GM12872 (cell line): ENCODE data around the gene AVPI1.

ENCODE experiments used
- CTCF ChIP-seq: IDR thresholded peaks from 3 replicates; pipeline ENCODE4 v1.5.1; 2011; ENCODE audit warnings: low read depth, mild to moderate bottlenecking, low read length, moderate library complexity; ENCODE audit not compliant: insufficient read depth

Gene AVPI1

DNA sequence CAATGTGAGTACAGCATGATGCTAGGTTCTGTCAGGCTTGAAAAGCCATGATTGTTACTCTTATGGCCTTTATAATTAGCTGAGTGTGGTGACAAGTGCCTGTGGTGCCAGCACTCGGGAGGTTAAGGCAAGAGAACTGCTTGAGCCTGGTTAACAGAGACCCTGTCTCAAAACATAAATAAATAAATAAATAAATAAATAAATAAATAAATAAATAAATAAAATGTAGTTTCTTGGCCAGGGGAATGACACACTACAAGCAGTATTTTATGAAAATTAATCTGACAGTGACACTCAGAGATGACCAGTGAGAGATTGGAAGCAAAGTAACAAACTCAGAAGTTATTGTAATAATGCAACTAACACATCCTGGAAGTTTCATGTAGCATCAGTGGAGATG lies 51.5 kb downstream of the AVPI1 start:
- TF ChIP-seq CTCF = no peak

- TF ChIP-seq CTCF = 0 out of 3 replicates have a peak, but pooled peaks have one; percentile 23
These were observed 53.1 kb downstream of the AVPI1 start for GRCh38 chr10:97633921-97634320.

- TF ChIP-seq CTCF = no peak
These were observed 53.8 kb downstream of the AVPI1 start, which contains the start of gene MORN4 for GRCh38 chr10:97632949-97633884. TSS of gene MORN4 (minus strand) at chr10:97633500. CDS start at chr10:97619653, 13,847 bp downstream.

DNA sequence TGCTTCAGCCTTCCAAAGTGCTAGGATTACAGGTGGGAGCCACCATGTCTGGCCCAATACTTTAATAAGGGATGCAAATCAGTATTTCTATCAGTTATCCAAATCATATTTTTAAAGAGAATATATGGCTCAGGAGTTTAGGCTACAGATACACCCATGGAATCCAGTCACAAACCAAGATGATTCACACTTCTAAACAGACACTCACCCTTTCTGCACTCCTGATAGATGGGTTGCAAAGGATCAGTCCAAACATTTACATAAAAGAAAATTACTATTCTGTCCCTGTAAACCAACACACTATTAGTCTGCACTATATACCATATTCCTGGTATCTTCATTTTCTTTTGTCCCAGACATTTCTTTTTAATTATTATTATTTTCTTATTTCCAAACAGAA lies 55.9 kb downstream of the AVPI1 start:
- no peak for TF ChIP-seq CTCF

- no peak for TF ChIP-seq CTCF
These were observed 57.8 kb downstream of the AVPI1 start for GRCh38 chr10:97629289-97629688.

- no peak for TF ChIP-seq CTCF
These were observed 58.8 kb downstream of the AVPI1 start for GRCh38 chr10:97628228-97628627.

DNA sequence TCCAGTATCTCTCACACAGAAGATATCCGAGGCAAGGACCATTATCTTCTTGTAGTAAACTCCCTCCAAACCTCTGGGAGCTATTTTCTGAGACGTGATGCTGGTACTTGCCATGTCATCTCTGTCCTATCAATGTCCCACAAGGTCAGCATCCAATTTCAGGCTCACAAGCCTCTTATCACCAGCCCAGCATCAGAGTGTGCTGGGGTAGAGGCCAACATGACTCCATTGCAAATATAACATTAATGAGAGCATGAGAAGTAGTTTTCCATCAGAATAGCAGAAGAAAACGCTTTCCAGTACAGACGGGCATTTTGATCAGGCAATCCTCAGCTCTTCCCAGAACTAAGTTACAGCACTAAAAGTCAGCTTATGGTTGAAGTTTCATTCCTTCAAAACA lies 59.3 kb downstream of the AVPI1 start:
- no peak for TF ChIP-seq CTCF
